HepG2 (cell line): ENCODE results near the gene TMEM214. TPM values are rescaled to one million over a fixed set of nuclear protein-coding genes. Genes with fewer than 3 reads are reported as not detected.
A peak's percentile ranks its signal among the peaks of the same experiment; 100 is the strongest.

Experiments
- DPF2 ChIP-seq: sonication (generic); formaldehyde crosslinking; IDR thresholded peaks from 2 replicates; pipeline ENCODE4 v1.4.0; 2020; ENCODE audit warnings: mild to moderate bottlenecking, low read depth, missing genetic modification reagents, borderline replicate concordance
- GLI4 ChIP-seq: sonication (generic); formaldehyde crosslinking; IDR thresholded peaks from 2 replicates; pipeline ENCODE4 v1.5.1; 2020; ENCODE audit warnings: missing genetic modification reagents, mild to moderate bottlenecking, moderate library complexity, borderline replicate concordance
- HNRNPUL1 ChIP-seq: fragments of 200-400 bp; formaldehyde crosslinking; IDR thresholded peaks from 2 replicates; pipeline ENCODE4 v1.6.1; 2017; ENCODE audit warnings: low read depth, mild to moderate bottlenecking, low read length, moderate library complexity
- LRRFIP1 ChIP-seq: sonication (generic); formaldehyde crosslinking; conservative IDR thresholded peaks from 2 replicates; pipeline ENCODE4 v1.4.0; 2020; ENCODE audit warnings: missing genetic modification reagents
- MEIS2 ChIP-seq: sonication (generic); formaldehyde crosslinking; IDR thresholded peaks from 2 replicates; pipeline ENCODE4 v1.9.0; 2021; ENCODE audit warnings: mild to moderate bottlenecking, missing genetic modification reagents
- MTA3 ChIP-seq: sonication (generic); formaldehyde crosslinking; IDR thresholded peaks from 2 replicates; pipeline ENCODE4 v1.4.0; 2020; ENCODE audit warnings: missing genetic modification reagents
- PHF5A ChIP-seq: IDR thresholded peaks from one replicate; pipeline ENCODE4 v1.6.1; 2018; ENCODE audit warnings: low read depth, missing genetic modification reagents; ENCODE audit not compliant: unreplicated experiment
- SRY ChIP-seq: sonication (generic); formaldehyde crosslinking; IDR thresholded peaks from 2 replicates; pipeline ENCODE4 v1.8.0; 2022; ENCODE audit warnings: mild to moderate bottlenecking, missing genetic modification reagents
- THAP11 ChIP-seq: IDR thresholded peaks from 2 replicates; pipeline ENCODE4 v1.6.1; 2016; ENCODE audit warnings: missing biosample characterization, missing genetic modification reagents
- ZBTB38 ChIP-seq: sonication (generic); formaldehyde crosslinking; IDR thresholded peaks from 2 replicates; pipeline ENCODE4 v1.5.1; 2020; ENCODE audit warnings: mild to moderate bottlenecking, missing genetic modification reagents
- ZFY ChIP-seq: sonication (generic); formaldehyde crosslinking; IDR thresholded peaks from 2 replicates; pipeline ENCODE4 v1.4.0; 2020; ENCODE audit warnings: missing genetic modification reagents
- ZNF235 ChIP-seq: sonication (generic); formaldehyde crosslinking; IDR thresholded peaks from 2 replicates; pipeline ENCODE4 v1.8.1; 2023; ENCODE audit warnings: mild to moderate bottlenecking, missing genetic modification reagents, borderline replicate concordance
- ZNF256 ChIP-seq: sonication (generic); formaldehyde crosslinking; conservative IDR thresholded peaks from 2 replicates; pipeline ENCODE4 v1.4.0; 2020; ENCODE audit warnings: missing genetic modification reagents
- ZNF275 ChIP-seq: sonication (generic); formaldehyde crosslinking; IDR thresholded peaks from 2 replicates; pipeline ENCODE4 v1.8.0; 2022; ENCODE audit warnings: missing genetic modification reagents, mild to moderate bottlenecking, inconsistent platforms, borderline replicate concordance
- ZNF484 ChIP-seq: sonication (generic); formaldehyde crosslinking; IDR thresholded peaks from 2 replicates; pipeline ENCODE4 v1.5.1; 2020; ENCODE audit warnings: mild to moderate bottlenecking, low read depth, missing genetic modification reagents, borderline replicate concordance
- ZNF547 ChIP-seq: sonication (generic); formaldehyde crosslinking; IDR thresholded peaks from 2 replicates; pipeline ENCODE4 v1.5.1; 2020; ENCODE audit warnings: mild to moderate bottlenecking, missing genetic modification reagents
- ZNF569 ChIP-seq: sonication (generic); formaldehyde crosslinking; IDR thresholded peaks from 2 replicates; pipeline ENCODE4 v1.5.0; 2020; ENCODE audit warnings: mild to moderate bottlenecking, missing genetic modification reagents, moderate library complexity, borderline replicate concordance
- ZNF710 ChIP-seq: sonication (generic); formaldehyde crosslinking; IDR thresholded peaks from 2 replicates; pipeline ENCODE4 v1.5.0; 2020; ENCODE audit warnings: mild to moderate bottlenecking, missing genetic modification reagents, borderline replicate concordance
- ZNF816 ChIP-seq: sonication (generic); formaldehyde crosslinking; IDR thresholded peaks from 2 replicates; pipeline ENCODE4 v1.8.0; 2022; ENCODE audit warnings: missing genetic modification reagents, mild to moderate bottlenecking, borderline replicate concordance
- polyA plus RNA-seq, 8 experiments: library from polyadenylated mRNA; depleted of rRNA in 3 of 8; stranded (reverse) in 7 of 8; unstranded in 1 of 8; fragments of >200 nt; fragmentation: Illumina TruSeq in 4 of 8; extraction: Trizol in 4 of 8; gene quantifications; 2 replicates each; pipeline versions ENCODE4 v1.2.1 to v1.2.3, GENCODE V29; 2011 to 2016; ENCODE audit warnings: low read depth in 4 of 8, missing spikeins in 1 of 8, mixed read lengths in 1 of 8; ENCODE audit not compliant: insufficient read depth in 1 of 8
- total RNA-seq, 5 experiments: library from RNA; depleted of rRNA; stranded (reverse); fragments of >200 nt; fragmentation: Illumina TruSeq; extraction: Trizol; gene quantifications; 2 replicates each; pipeline ENCODE4 v1.2.3, GENCODE V29; 2016; ENCODE audit warnings: low read depth in 1 of 5
- TF ChIP-seq, protein P1 (sequence below): conservative IDR thresholded peaks from 2 replicates; pipeline ENCODE4 v1.6.1; 2018; ENCODE audit warnings: missing genetic modification reagents

TMEM214 gene
- total and polyA plus RNA-seq, 2 of the 13 experiments (the other 11 are each of a cell fraction or from before 2014, with no cell fraction given): 58.3 to 132 TPM

GRCh38 chr2:27050281-27050995 is 17.7 kb downstream of the TMEM214 start (continued):
- TF ChIP-seq GLI4 (no peak; the same call in none of the 2 replicates), ZBTB38 (CRISPR knock-in tag) (peak; percentile 82; the same call in 1 of the 2 replicates), ZNF710 (CRISPR knock-in tag) (peak; percentile 47; the same call in 1 of the 2 replicates), HNRNPUL1 (no peak), PHF5A (CRISPR knock-in tag) (peak; percentile 58), SRY (peak; percentile 53; the same call in 1 of the 2 replicates), LRRFIP1 (CRISPR knock-in tag) (0 out of 2 replicates have a peak, but pooled peaks have one; percentile 12), ZNF547 (peak; percentile 87), MEIS2 (CRISPR knock-in tag) (peak; percentile 57; the same call in 1 of the 2 replicates), ZNF256 (CRISPR knock-in tag) (peak; percentile 57; the same call in 1 of the 2 replicates), DPF2 (CRISPR knock-in tag) (no peak; the same call in none of the 2 replicates), ZNF484 (CRISPR knock-in tag) (0 out of 2 replicates have a peak, but pooled peaks have one; percentile 88), ZNF816 (0 out of 2 replicates have a peak, but pooled peaks have one; percentile 62), ZNF275 (CRISPR knock-in tag) (peak; percentile 20; the same call in 1 of the 2 replicates), MTA3 (CRISPR knock-in tag) (no peak), ZNF235 (CRISPR knock-in tag) (peak; percentile 66), THAP11 (CRISPR knock-in tag) (peak; percentile 82), ZFY (CRISPR knock-in tag) (peak; percentile 87), ZNF569 (CRISPR knock-in tag) (peak; percentile 71; the same call in 1 of the 2 replicates)
- TF ChIP-seq, protein P1, sequence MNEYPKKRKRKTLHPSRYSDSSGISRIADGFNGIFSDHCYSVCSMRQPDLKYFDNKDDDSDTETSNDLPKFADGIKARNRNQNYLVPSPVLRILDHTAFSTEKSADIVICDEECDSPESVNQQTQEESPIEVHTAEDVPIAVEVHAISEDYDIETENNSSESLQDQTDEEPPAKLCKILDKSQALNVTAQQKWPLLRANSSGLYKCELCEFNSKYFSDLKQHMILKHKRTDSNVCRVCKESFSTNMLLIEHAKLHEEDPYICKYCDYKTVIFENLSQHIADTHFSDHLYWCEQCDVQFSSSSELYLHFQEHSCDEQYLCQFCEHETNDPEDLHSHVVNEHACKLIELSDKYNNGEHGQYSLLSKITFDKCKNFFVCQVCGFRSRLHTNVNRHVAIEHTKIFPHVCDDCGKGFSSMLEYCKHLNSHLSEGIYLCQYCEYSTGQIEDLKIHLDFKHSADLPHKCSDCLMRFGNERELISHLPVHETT (CRISPR knock-in tag): peak; percentile 17
